Fibroblast of mammary gland (primary cell): ENCODE results near the gene LIX1.
"Not testable (repeated sequence)": the region's sequence is repeated elsewhere in the genome, so short reads cannot be mapped to it uniquely, and the experiment has no call there.

Source experiments
- DNase-seq: peaks from one replicate; pipeline ENCODE4 v3.0.0-alpha.2; 2010; ENCODE audit warnings: low read depth
- H3K4me3 ChIP-seq: 2 replicates; pipeline ENCODE4 v1.5.1; 2011; ENCODE audit warnings: low read depth, mild to moderate bottlenecking, low read length, moderate library complexity; ENCODE audit not compliant: control insufficient read depth
- CTCF ChIP-seq: conservative IDR thresholded peaks from 2 replicates; pipeline ENCODE4 v1.5.1; 2011; ENCODE audit warnings: low read depth, low read length, inconsistent platforms; ENCODE audit not compliant: control insufficient read depth, insufficient read depth

Gene LIX1

GRCh38 chr5:97088774-97089148 is 53.6 kb downstream of the LIX1 start:
- no peak overlapping the region for H3K4me3 ChIP-seq
- DNase-seq = no peak

DNA sequence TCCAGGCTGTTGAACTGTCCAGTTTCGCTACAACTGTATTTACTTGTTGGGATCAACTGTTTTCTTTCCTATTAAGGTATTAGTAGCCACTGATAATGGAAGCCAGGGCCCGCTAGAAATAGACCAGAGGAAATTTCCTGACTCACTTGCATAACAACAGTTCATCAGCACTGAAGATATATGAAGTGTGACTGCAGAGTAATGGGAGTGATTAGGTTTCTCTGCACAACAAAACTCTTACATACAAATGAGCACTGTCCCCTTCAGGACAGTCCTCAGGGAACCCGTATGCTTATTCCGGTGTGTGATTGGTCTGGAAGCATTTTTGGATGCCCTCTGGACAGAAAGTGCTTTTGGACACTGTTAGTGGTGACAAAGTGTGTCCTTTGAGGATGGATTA is 55.3 kb downstream of the LIX1 start:
- no peak for DNase-seq

More at GRCh38 chr5:97088774-97089148, 53.6 kb downstream of the LIX1 start:
- TF ChIP-seq CTCF = no peak

DNA sequence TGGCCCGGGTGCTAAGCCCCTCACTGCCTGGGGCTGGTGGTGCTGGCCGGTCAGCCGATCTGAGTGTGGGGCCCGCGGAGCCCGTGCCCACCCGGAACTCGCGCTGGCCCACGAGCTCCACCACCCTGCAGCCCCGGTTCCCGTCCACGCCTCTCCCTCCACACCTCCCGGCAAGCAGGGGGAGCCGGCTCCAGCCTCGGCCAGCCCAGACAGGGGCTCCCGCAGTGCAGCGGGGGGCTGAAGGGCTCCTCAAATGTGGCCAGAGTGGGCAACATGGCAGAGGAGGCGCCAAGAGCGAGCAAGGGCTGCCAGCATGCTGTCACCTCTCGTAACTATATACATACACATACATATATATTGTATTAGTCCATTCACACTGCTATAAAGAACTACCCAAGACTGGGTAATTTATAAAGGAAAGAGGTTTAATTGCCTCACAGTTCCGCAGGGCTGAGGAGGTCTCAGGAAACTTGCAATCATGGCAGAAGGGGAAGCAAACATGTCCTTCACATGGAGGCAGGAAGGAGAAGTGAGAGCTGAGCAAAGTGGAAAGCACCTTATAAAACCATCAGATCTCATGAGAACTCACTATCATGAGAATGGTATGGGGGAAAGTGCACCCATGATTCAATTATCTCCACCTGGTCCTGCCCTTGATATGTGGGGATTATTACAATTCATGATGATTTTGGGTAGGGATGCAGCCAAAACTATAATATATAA is 56.8 kb downstream of the LIX1 start:
- DNase-seq = no peak

More for the DNA sequence above, 55.3 kb downstream of the LIX1 start:
- H3K4me3 ChIP-seq = no peak overlapping the region
- no peak for TF ChIP-seq CTCF

GRCh38 chr5:97084782-97085458 is 57.5 kb downstream of the LIX1 start:
- H3K4me3 ChIP-seq = not testable (repeated sequence)

More for the DNA sequence above, 56.8 kb downstream of the LIX1 start:
- TF ChIP-seq CTCF = no peak
- no peak overlapping the region for H3K4me3 ChIP-seq

DNA sequence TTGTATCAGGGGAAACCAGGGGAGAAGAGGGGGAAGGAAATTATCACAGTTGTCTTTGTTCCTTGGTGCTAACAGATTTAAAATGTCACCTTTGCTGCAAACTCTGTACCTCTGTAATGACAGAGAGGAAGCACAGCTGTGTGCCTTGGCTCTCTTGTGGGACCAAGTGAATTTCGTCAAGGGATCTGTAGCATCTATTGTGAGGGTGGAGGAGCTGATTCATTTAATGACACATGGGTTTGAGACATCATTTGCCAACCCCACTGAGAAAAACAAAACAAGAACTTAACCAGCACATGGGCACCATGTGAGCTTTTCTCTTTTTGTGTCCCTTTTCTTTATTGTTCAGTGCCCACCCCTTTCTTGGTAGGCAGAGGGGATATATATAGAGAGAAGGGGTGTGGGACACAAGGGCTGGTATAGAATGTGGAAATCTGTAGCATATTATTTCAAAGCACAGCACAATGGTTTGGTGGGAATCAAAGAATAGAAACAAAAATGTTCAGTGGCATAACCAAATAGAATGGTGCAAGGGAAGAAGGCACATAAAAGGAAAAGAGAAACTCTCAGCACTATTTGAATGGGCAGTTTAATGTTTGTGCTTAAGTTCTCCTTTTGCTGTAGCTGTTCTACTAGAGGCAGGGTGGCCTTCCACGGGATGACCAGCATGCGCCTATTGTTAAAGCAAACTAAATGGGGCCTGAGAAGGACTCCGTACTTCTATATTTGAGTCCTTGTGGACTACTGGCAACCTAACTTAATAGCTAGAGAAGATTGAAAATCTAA is 63.3 kb downstream of the LIX1 start:
- no peak for TF ChIP-seq CTCF
- DNase-seq = peak; percentile 89
- H3K4me3 ChIP-seq = no peak overlapping the region

More at GRCh38 chr5:97084782-97085458, 57.5 kb downstream of the LIX1 start:
- DNase-seq = not testable (repeated sequence)

DNA sequence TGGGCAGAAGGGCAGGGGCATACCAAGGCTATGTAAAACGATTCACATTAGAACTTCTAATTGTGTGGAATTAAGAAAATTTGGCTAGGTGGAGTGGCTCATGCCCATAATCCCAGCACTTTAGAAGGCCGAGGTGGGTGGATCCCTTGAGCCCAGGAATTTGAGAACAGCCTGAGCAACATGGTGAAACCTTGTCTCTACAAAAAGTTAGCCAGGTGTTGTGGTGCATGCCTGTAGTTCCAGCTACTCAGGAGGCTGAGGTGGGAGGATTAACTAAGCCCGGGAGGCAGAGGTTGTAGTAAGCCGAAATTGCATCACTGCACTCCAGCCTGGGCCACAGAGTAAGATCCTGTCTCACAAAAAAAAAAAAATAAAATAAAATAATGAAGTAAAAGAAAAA is 65.2 kb downstream of the LIX1 start:
- DNase-seq = no peak
- H3K4me3 ChIP-seq = no peak overlapping the region
- no peak for TF ChIP-seq CTCF

GRCh38 chr5:97076098-97076497 is 66.3 kb downstream of the LIX1 start:
- no peak overlapping the region for H3K4me3 ChIP-seq
- no peak for TF ChIP-seq CTCF
- DNase-seq = no peak
